GM18499 (cell line): ENCODE results near the gene ZNF423.
"Not testable (repeated sequence)": the region's sequence is repeated elsewhere in the genome, so short reads cannot be mapped to it uniquely, and the experiment has no call there.

Experiments used
- ATAC-seq: cut with Tn5 transposase; IDR thresholded peaks from one replicate; pipeline ENCODE4 v1.9.1; 2021; ENCODE audit warnings: moderate number of reproducible peaks; ENCODE audit not compliant: insufficient read depth, unreplicated experiment

The ZNF423 gene

GRCh38 chr16:49874613-49875237 lies 18.8 kb upstream of the ZNF423 start:
- no peak for ATAC-seq

- not testable (repeated sequence) for ATAC-seq
Observed at GRCh38 chr16:49871824-49872223, 15.9 kb upstream of the ZNF423 start.

GRCh38 chr16:49869731-49870130 lies 13.8 kb upstream of the ZNF423 start:
- ATAC-seq, result no peak

- ATAC-seq, result no peak
Observed at GRCh38 chr16:49867796-49868668, 12.1 kb upstream of the ZNF423 start.

GRCh38 chr16:49867234-49867633 lies 11.3 kb upstream of the ZNF423 start:
- ATAC-seq, result no peak

GRCh38 chr16:49866595-49867071 lies 10.7 kb upstream of the ZNF423 start:
- ATAC-seq, result no peak

- no peak for ATAC-seq
Observed at GRCh38 chr16:49862694-49863093, 6.8 kb upstream of the ZNF423 start.

- ATAC-seq, result no peak
Observed at GRCh38 chr16:49861299-49861698, 5.4 kb upstream of the ZNF423 start.

GRCh38 chr16:49860593-49860992 lies 4.7 kb upstream of the ZNF423 start:
- no peak for ATAC-seq

- ATAC-seq, result no peak
Observed at GRCh38 chr16:49859125-49859811, 3.4 kb upstream of the ZNF423 start.

GRCh38 chr16:49858200-49859124 lies 2.5 kb upstream of the ZNF423 start:
- ATAC-seq, result no peak

GRCh38 chr16:49857423-49858181 lies 1.7 kb upstream of the ZNF423 start:
- ATAC-seq, result no peak

- no peak for ATAC-seq
Observed at GRCh38 chr16:49856672-49857330, 889 bp upstream of the ZNF423 start.

- no peak for ATAC-seq
Observed at GRCh38 chr16:49855280-49855821, 561 bp downstream of the ZNF423 start.

- no peak for ATAC-seq
Observed at GRCh38 chr16:49854796-49855203, 1.1 kb downstream of the ZNF423 start.

- no peak for ATAC-seq
Observed at GRCh38 chr16:49854188-49854795, 1.6 kb downstream of the ZNF423 start.

GRCh38 chr16:49852279-49852678 lies 3.6 kb downstream of the ZNF423 start:
- ATAC-seq, result no peak

- no peak for ATAC-seq
Observed at GRCh38 chr16:49851468-49851787, 4.5 kb downstream of the ZNF423 start.
